Measurements from ENCODE around the gene SLC1A2. TPM values are rescaled to one million over a fixed set of nuclear protein-coding genes. Genes with fewer than 3 reads are reported as not detected.

SLC1A2 gene
- total RNA-seq, 1 donor from 2014 or later: not detected

DNA sequence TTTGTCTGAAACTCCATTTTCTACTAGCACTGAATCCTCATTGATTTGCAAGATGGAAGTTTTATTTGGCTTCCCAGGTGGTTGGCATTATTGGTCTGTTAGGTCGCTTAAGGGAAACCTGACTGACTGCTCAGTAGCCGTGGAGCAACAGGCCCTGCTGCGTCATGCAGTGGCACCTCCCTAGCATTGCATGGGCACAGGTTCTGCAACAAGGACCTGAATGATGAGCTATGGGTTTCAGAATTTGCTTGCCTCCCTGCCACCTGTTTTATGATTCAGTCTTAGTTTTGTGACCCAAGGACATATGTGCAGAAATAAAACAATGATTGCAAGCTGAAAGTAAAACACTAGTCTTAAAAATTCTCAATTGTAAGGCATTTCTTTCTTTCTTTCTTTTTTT, 128.5 kb downstream of the SLC1A2 start:
- no peak for DNase-seq (ENCODE audit: low read depth)

DNA sequence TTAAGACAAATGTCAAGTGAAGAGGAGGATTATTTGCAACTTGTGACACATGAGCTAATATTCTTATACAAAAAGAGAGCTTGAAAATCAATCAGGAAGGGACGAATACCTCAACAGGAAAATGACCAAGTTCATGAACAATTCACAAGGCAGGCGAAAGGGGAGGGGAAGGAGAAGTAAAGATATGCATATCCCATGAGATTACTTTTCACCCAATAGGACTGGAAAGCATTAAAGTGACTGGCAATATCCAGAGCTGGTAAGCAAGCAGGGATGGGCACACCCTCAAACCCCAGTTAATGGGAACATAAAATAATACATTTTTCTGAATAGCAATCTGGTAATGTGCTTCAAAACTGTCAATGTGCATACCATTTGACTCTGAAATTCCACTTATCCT, 129.5 kb downstream of the SLC1A2 start:
- no peak for TF ChIP-seq CTCF (IDR thresholded peaks at IDR 0.05; ENCODE audit: insufficient read depth, low read length, poor library complexity, severe bottlenecking)
- no peaks in the 10 kb centered on the region for H3K27me3 ChIP-seq (ENCODE audit: control insufficient read depth, insufficient read depth, low read length)
- DNase-seq (ENCODE audit: low read depth): no peak
- H3K36me3 ChIP-seq (ENCODE audit: control insufficient read depth, insufficient read depth, low read length): no peaks in the 10 kb centered on the region
- no peak overlapping the region for H3K4me3 ChIP-seq (ENCODE audit: low read depth, low read length)

More for the DNA sequence above, 128.5 kb downstream of the SLC1A2 start:
- H3K27me3 ChIP-seq (ENCODE audit: control insufficient read depth, insufficient read depth, low read length): no peaks in the 10 kb centered on the region
- no peaks in the 10 kb centered on the region for H3K36me3 ChIP-seq (ENCODE audit: control insufficient read depth, insufficient read depth, low read length)
- TF ChIP-seq CTCF (IDR thresholded peaks at IDR 0.05; ENCODE audit: insufficient read depth, low read length, poor library complexity, severe bottlenecking): no peak
- no peak overlapping the region for H3K4me3 ChIP-seq (ENCODE audit: low read depth, low read length)

- Histone ChIP-seq H3K36me3 (ENCODE audit: control insufficient read depth, insufficient read depth, low read length) (no peaks in the 10 kb centered on the region), H3K27me3 (ENCODE audit: control insufficient read depth, insufficient read depth, low read length) (no peaks in the 10 kb centered on the region), H3K4me3 (ENCODE audit: low read depth, low read length) (no peak overlapping the region)
- DNase-seq (ENCODE audit: low read depth): peak; percentile 43
- TF ChIP-seq CTCF (IDR thresholded peaks at IDR 0.05; ENCODE audit: insufficient read depth, low read length, poor library complexity, severe bottlenecking): no peak
These were observed 130.4 kb downstream of the SLC1A2 start for GRCh38 chr11:35288817-35289541.

GRCh38 chr11:35288309-35288708, 131.0 kb downstream of the SLC1A2 start:
- TF ChIP-seq CTCF (IDR thresholded peaks at IDR 0.05; ENCODE audit: insufficient read depth, low read length, poor library complexity, severe bottlenecking): no peak
- Histone ChIP-seq H3K4me3 (ENCODE audit: low read depth, low read length) (no peak overlapping the region), H3K27me3 (ENCODE audit: control insufficient read depth, insufficient read depth, low read length) (no peaks in the 10 kb centered on the region)

DNA sequence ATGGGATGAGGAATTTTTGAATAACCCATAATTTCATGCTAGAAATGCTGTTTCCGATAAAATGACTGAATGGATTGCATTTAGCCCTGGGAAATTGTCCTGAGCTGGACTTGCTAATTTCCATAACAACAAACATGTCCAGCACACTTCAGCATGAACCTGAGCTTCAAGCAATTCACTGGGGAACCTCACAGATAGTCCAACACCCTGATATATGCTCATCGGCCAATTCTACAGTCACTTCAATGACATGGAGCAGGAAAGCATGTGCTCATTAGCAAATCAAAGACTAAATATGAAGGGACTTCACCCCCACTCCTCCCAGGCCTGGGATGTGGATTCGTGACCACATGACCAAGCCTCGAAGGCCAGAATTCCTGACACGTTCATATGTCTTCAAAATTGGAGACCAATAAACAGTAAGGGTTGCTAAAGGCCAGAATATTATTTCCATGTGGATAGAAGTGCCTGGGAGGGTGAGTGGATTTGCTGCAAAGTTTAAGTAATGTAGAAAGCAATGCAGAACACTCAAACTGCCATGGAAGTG, 131.9 kb downstream of the SLC1A2 start:
- DNase-seq (ENCODE audit: low read depth): no peak
- H3K36me3 ChIP-seq (ENCODE audit: control insufficient read depth, insufficient read depth, low read length): no peaks in the 10 kb centered on the region
- TF ChIP-seq CTCF (IDR thresholded peaks at IDR 0.05; ENCODE audit: insufficient read depth, low read length, poor library complexity, severe bottlenecking): no peak
- no peak overlapping the region for H3K4me3 ChIP-seq (ENCODE audit: low read depth, low read length)
- H3K27me3 ChIP-seq (ENCODE audit: control insufficient read depth, insufficient read depth, low read length): no peaks in the 10 kb centered on the region

More at GRCh38 chr11:35288309-35288708, 131.0 kb downstream of the SLC1A2 start:
- H3K36me3 ChIP-seq (ENCODE audit: control insufficient read depth, insufficient read depth, low read length): no peaks in the 10 kb centered on the region
- DNase-seq (ENCODE audit: low read depth): no peak
